ENCODE results near the gene CENPS. TPM values are rescaled to one million over a fixed set of nuclear protein-coding genes. Genes with fewer than 3 reads are reported as not detected.

The CENPS gene
- total and polyA plus RNA-seq, 2 of the 8 experiments (the other 6 are each of a cell fraction or from before 2014, with no cell fraction given): 7.8 to 20.3 TPM

GRCh38 chr1:10380594-10381275, 49.5 kb upstream of the CENPS start:
- H3K27ac ChIP-seq (ENCODE audit: low read depth, low read length): no peak overlapping the region
- no peak overlapping the region for H3K4ac ChIP-seq (replicated peaks; ENCODE audit: insufficient read length, low read depth, low read length)
- H2BK5ac ChIP-seq (ENCODE audit: low read depth, low read length): no peak overlapping the region
- H3K4me2 ChIP-seq (ENCODE audit: insufficient read depth in 1 of 2, low read depth in 2 of 2, low read length in 2 of 2): no peak overlapping the region
- H3K4me1 ChIP-seq (replicated peaks in 1 of 4; ENCODE audit: control insufficient read depth in 3 of 4, insufficient read depth in 4 of 4, low read length in 3 of 4): no peaks in the 10 kb centered on the region
- no peaks in the 10 kb centered on the region for H3K27me3 ChIP-seq (replicated peaks in 1 of 4; ENCODE audit: control insufficient read depth in 3 of 4, extremely low read depth in 1 of 4, insufficient read depth in 3 of 4, low read length in 3 of 4)
- H2BK15ac ChIP-seq (ENCODE audit: low read length): no peak overlapping the region
- DNase-seq (ENCODE audit: low read depth in 1 of 2, low spot score in 2 of 2): no peak
- H2BK20ac ChIP-seq (ENCODE audit: low read length): no peak overlapping the region
- no peak overlapping the region for H3K4me3 ChIP-seq (ENCODE audit: extremely low read depth in 1 of 4, insufficient read depth in 2 of 4, low read depth in 3 of 4, low read length in 4 of 4)
- ChIA-PET POLR2A (ENCODE audit: partially characterized antibody) (interaction anchor here (0.7 to 1.5 kb wide), 3 partner anchors 18 to 34 kb away, joined by 3 to 6 read pairs (median 5); partner anchors contain the start of gene PGD), CTCF (ENCODE audit: partially characterized antibody) (interaction anchor here (1.3 kb wide), 1 partner anchor 19 kb away, joined by 3 read pairs; the partner anchor contains the start of gene PGD)
- no peak overlapping the region for H3K56ac ChIP-seq (replicated peaks; ENCODE audit: insufficient read length, low read depth, low read length)
- no peak overlapping the region for H3K14ac ChIP-seq (ENCODE audit: insufficient read length)
- no peak overlapping the region for H4K5ac ChIP-seq (ENCODE audit: insufficient read length, low read depth, low read length)
- H2AK5ac ChIP-seq (ENCODE audit: low read depth, low read length): no peak overlapping the region
- H4K20me1 ChIP-seq (replicated peaks in 1 of 2; ENCODE audit: control insufficient read depth in 1 of 2, insufficient read depth in 2 of 2, low read length in 2 of 2): no peaks in the 10 kb centered on the region
- H3K9me3 ChIP-seq (ENCODE audit: insufficient read depth in 2 of 2, low read depth in 1 of 2, low read length in 1 of 2): no peaks in the 10 kb centered on the region
- WGBS, 2 experiments (ENCODE audit: extremely low coverage in 1 of 2, insufficient coverage in 1 of 2, insufficient read length in 1 of 2, insufficient replicate concordance in 2 of 2, low coverage in 1 of 2, low lambda C conversion rate in 2 of 2, missing lambda C conversion rate in 1 of 2): 89% methylated on average over 5 of the region's 5 CpGs; no CpG with 5 or more reads in 1 of the 2 experiments
- H3K79me1 ChIP-seq (ENCODE audit: low read depth, low read length): no peaks in the 10 kb centered on the region; the same call in 1 of the 2 replicates
- no peak overlapping the region for H4K91ac ChIP-seq (replicated peaks; ENCODE audit: insufficient read length, low read length)
- no peak overlapping the region for H3K23ac ChIP-seq (ENCODE audit: insufficient read length)
- H2AFZ ChIP-seq (ENCODE audit: low read length): no peak overlapping the region
- H3K18ac ChIP-seq (ENCODE audit: extremely low read depth, low read length): no peak overlapping the region
- H3K36me3 ChIP-seq (ENCODE audit: control insufficient read depth in 2 of 4, insufficient read depth in 4 of 4, low read length in 3 of 4): peaks cover 7 to 21% (median 15%) of the 10 kb centered on the region in 4 experiments; a peak in 5 of 8 replicates
- no peaks in the 10 kb centered on the region for H3K23me2 ChIP-seq (ENCODE audit: low read depth, low read length)
- no peak overlapping the region for H2BK12ac ChIP-seq (ENCODE audit: low read depth, low read length)
- H3K9ac ChIP-seq (replicated peaks in 1 of 4; ENCODE audit: extremely low read depth in 1 of 4, low read depth in 3 of 4, low read length in 3 of 4): no peak overlapping the region
- H4K8ac ChIP-seq (ENCODE audit: extremely low read depth, insufficient read depth, low read length): no peak overlapping the region
- FAIRE-seq: no peak
- no peak overlapping the region for H2BK120ac ChIP-seq (replicated peaks; ENCODE audit: low read depth, low read length)
- no peaks in the 10 kb centered on the region for H3K79me2 ChIP-seq (ENCODE audit: control insufficient read depth in 1 of 2, insufficient read depth in 2 of 2, low read length in 2 of 2)
- TF ChIP-seq POLR2AphosphoS5 (IDR thresholded peaks at IDR 0.05; ENCODE audit: low read depth, low read length) (no peak), EZH2 (IDR thresholded peaks at IDR 0.05; ENCODE audit: low read depth, low read length, severe bottlenecking) (no peak), KDM5A (IDR thresholded peaks at IDR 0.05; ENCODE audit: low read length) (no peak), RXRA (IDR thresholded peaks at IDR 0.05; ENCODE audit: insufficient read depth, low read depth, low read length) (no peak), RAD21 (IDR thresholded peaks at IDR 0.05 in 1 of 2, conservative IDR thresholded peaks at IDR 0.05 in 1 of 2; ENCODE audit: low read depth in 2 of 2, low read length in 2 of 2) (no peak), BRCA1 (IDR thresholded peaks at IDR 0.05; ENCODE audit: low read depth, low read length) (no peak), SP4 (IDR thresholded peaks at IDR 0.05; ENCODE audit: low read length) (no peak), TCF12 (IDR thresholded peaks at IDR 0.05; ENCODE audit: low read depth, low read length) (no peak), TEAD4 (IDR thresholded peaks at IDR 0.05; ENCODE audit: low read depth, low read length) (no peak), HDAC2 (IDR thresholded peaks at IDR 0.05; ENCODE audit: borderline replicate concordance in 1 of 2, low read depth in 2 of 2, low read length in 2 of 2) (no peak)
- TF ChIP-seq, protein P1, sequence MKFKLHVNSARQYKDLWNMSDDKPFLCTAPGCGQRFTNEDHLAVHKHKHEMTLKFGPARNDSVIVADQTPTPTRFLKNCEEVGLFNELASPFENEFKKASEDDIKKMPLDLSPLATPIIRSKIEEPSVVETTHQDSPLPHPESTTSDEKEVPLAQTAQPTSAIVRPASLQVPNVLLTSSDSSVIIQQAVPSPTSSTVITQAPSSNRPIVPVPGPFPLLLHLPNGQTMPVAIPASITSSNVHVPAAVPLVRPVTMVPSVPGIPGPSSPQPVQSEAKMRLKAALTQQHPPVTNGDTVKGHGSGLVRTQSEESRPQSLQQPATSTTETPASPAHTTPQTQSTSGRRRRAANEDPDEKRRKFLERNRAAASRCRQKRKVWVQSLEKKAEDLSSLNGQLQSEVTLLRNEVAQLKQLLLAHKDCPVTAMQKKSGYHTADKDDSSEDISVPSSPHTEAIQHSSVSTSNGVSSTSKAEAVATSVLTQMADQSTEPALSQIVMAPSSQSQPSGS (IDR thresholded peaks at IDR 0.05; ENCODE audit: low read length): no peak

Measured in H1 (cell line).